Esophagus squamous epithelium (tissue), 4 donors: ENCODE measurements around the gene GUCA2A.

Source experiments
- CTCF ChIP-seq, 6 experiments: fragments of 450-650 bp in 4 of 6; fragments of 200-600 bp in 2 of 6; sonication (generic) in 2 of 6; IDR thresholded peaks; one replicate each; pipeline ENCODE4 v1.5.1; 2016 to 2019; ENCODE audit warnings: antibody characterized with exemption in 6 of 6, mild to moderate bottlenecking in 4 of 6, moderate library complexity in 4 of 6
- POLR2A ChIP-seq, 4 donors: fragments of 450-650 bp; IDR thresholded peaks; one replicate each; pipeline ENCODE4 v1.6.1; 2017; ENCODE audit warnings: antibody characterized with exemption in 4 of 4, mild to moderate bottlenecking in 4 of 4, moderate library complexity in 3 of 4

- TF ChIP-seq POLR2A (IDR thresholded peaks at IDR 0.05): no peak
- no peak for TF ChIP-seq CTCF (IDR thresholded peaks at IDR 0.05)
Observed at GRCh38 chr1:42128964-42129363, 35.6 kb downstream of the GUCA2A start.
